ENCODE data around the gene C3orf62.

- TF ChIP-seq CTCF (IDR thresholded peaks at IDR 0.05) (no peak), POLR2A (IDR thresholded peaks at IDR 0.05) (no peak)
These were observed 1.5 kb upstream of the C3orf62 start for GRCh38 chr3:49278548-49278947.

Data from ovary (tissue), 3 donors.